Ascending aorta (tissue), 2 donors: ENCODE data around the gene IGLL1. TPM values are rescaled to one million over a fixed set of nuclear protein-coding genes. Genes with fewer than 3 reads are reported as not detected.
"Not testable (repeated sequence)": the region's sequence is repeated elsewhere in the genome, so short reads cannot be mapped to it uniquely, and the experiment has no call there.

Experiments
- DNase-seq, 2 donors: peaks; one replicate each; pipeline ENCODE4 v3.0.0-alpha.2; 2019; ENCODE audit warnings: low spot score in 2 of 2
- H3K27ac ChIP-seq, 2 donors: fragments of 200-600 bp; sonication (generic); one replicate each; pipeline ENCODE4 v1.5.1; 2016 to 2017; ENCODE audit warnings: mild to moderate bottlenecking in 1 of 2
- H3K27me3 ChIP-seq: fragments of 200-600 bp; sonication (generic); one replicate; pipeline ENCODE4 v1.5.1; 2017
- H3K36me3 ChIP-seq, 2 donors: fragments of 200-600 bp; sonication (generic); one replicate each; pipeline ENCODE4 v1.5.1; 2016
- H3K4me1 ChIP-seq, 2 donors: fragments of 200-600 bp; sonication (generic); one replicate each; pipeline ENCODE4 v1.5.1; 2016 to 2017; ENCODE audit warnings: mild to moderate bottlenecking in 1 of 2
- H3K4me3 ChIP-seq, 2 donors: fragments of 200-600 bp; sonication (generic); one replicate each; pipeline ENCODE4 v1.5.1; 2016 to 2017; ENCODE audit warnings: mild to moderate bottlenecking in 1 of 2
- H3K9me3 ChIP-seq, 2 donors: fragments of 200-600 bp; sonication (generic); one replicate each; pipeline ENCODE4 v1.5.1; 2016
- intact Hi-C: fragments of 100-400 bp; cut with DNase I; formaldehyde crosslinking; loops from one replicate; pipeline ENCODE4 v1.15.1; 2023
- total RNA-seq: library from RNA; depleted of rRNA; stranded (reverse); fragments of >200 nt; gene quantifications from one replicate; pipeline ENCODE4 v1.1.0, GENCODE V29; 2016
- TF ChIP-seq, protein P1 (sequence below), 3 experiments: fragments of 200-600 bp in 2 of 3; fragments of 450-650 bp in 1 of 3; sonication (generic) in 2 of 3; IDR thresholded peaks; one replicate each; pipeline ENCODE4 v1.5.1; 2016 to 2019; ENCODE audit warnings: antibody characterized with exemption in 3 of 3, mild to moderate bottlenecking in 1 of 3, moderate library complexity in 1 of 3

IGLL1 gene
- total RNA-seq, 1 donor from 2014 or later = not detected

- no peak for DNase-seq
- Histone ChIP-seq H3K27me3 (no peaks in the 10 kb centered on the region), H3K27ac (no peak overlapping the region), H3K4me1 (no peaks in the 10 kb centered on the region), H3K9me3 (peaks cover 0 to 7% of the 10 kb centered on the region in 2 donors), H3K36me3 (no peaks in the 10 kb centered on the region), H3K4me3 (no peak overlapping the region)
- intact Hi-C loops = no loop called here
- TF ChIP-seq, protein P1, sequence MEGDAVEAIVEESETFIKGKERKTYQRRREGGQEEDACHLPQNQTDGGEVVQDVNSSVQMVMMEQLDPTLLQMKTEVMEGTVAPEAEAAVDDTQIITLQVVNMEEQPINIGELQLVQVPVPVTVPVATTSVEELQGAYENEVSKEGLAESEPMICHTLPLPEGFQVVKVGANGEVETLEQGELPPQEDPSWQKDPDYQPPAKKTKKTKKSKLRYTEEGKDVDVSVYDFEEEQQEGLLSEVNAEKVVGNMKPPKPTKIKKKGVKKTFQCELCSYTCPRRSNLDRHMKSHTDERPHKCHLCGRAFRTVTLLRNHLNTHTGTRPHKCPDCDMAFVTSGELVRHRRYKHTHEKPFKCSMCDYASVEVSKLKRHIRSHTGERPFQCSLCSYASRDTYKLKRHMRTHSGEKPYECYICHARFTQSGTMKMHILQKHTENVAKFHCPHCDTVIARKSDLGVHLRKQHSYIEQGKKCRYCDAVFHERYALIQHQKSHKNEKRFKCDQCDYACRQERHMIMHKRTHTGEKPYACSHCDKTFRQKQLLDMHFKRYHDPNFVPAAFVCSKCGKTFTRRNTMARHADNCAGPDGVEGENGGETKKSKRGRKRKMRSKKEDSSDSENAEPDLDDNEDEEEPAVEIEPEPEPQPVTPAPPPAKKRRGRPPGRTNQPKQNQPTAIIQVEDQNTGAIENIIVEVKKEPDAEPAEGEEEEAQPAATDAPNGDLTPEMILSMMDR (IDR thresholded peaks at IDR 0.05) = no peak
These were observed 29.9 kb downstream of the IGLL1 start for GRCh38 chr22:23550049-23550650.

DNA sequence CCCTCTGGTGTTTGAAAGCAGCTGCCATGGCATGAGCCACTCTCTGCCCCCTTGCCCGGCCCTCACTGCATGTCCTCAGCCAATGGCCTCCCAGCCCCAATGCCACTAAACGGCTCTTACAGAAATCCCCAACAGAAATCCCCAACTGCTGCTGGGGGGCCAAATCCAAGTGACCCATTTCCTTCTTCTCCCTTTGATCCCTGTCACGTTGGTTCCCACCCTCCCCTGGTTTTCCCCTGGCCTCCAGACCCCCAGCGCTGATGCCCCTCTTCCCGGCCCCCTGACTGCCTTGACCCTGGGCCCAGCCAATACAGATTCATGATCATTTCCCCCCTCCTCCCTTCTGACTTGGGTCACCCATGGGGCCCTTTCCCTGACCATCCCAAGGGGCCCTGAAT, 30.9 kb downstream of the IGLL1 start:
- DNase-seq = no peak
- TF ChIP-seq, protein P1 (IDR thresholded peaks at IDR 0.05) = no peak
- intact Hi-C loops = no loop called here

DNA sequence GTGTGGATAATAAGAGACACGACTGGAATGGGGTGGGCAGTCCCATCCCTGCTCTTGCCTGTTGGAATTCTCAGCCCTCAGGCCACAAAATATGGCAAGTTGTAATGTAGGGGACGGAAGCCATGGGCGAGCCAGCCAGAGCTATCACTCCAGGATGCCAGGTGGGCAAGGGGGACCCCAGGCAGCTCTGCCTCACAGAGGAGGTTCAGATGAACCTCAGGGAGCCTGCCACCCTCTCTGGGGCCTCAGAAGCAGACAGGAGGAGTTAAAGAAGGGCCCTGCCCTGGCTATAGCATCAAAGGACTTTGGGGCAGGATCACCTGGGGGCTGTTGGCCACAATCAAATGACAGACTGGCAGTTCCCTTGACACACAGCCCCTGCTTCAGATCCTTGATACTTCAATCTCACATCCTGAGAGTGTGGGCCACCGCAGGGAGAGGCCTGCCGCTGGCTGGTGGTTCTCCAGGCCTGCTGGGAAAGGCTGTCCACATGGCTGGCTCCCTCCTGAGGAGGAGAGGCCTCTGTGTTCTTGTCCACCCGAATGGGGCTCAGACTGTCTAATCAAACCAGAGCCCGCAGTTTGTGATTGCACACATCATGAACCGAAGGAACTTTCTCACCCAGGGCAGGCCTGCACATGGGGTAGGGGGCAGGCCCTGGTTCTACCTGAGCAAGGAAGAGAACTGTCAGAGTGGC, 31.4 kb downstream of the IGLL1 start:
- intact Hi-C loops = no loop called here
- H3K27me3 ChIP-seq = no peaks in the 10 kb centered on the region
- H3K9me3 ChIP-seq = peaks cover 0 to 7% of the 10 kb centered on the region in 2 donors
- no peaks in the 10 kb centered on the region for H3K36me3 ChIP-seq
- H3K4me3 ChIP-seq = no peak overlapping the region
- H3K4me1 ChIP-seq = no peaks in the 10 kb centered on the region
- no peak overlapping the region for H3K27ac ChIP-seq
- TF ChIP-seq, protein P1 (IDR thresholded peaks at IDR 0.05) = no peak
- DNase-seq = no peak

More for the DNA sequence above, 30.9 kb downstream of the IGLL1 start:
- Histone ChIP-seq H3K36me3 (no peaks in the 10 kb centered on the region), H3K4me3 (no peak overlapping the region), H3K9me3 (peaks cover 0 to 7% of the 10 kb centered on the region in 2 donors), H3K27ac (no peak overlapping the region), H3K4me1 (no peaks in the 10 kb centered on the region), H3K27me3 (no peaks in the 10 kb centered on the region)

DNA sequence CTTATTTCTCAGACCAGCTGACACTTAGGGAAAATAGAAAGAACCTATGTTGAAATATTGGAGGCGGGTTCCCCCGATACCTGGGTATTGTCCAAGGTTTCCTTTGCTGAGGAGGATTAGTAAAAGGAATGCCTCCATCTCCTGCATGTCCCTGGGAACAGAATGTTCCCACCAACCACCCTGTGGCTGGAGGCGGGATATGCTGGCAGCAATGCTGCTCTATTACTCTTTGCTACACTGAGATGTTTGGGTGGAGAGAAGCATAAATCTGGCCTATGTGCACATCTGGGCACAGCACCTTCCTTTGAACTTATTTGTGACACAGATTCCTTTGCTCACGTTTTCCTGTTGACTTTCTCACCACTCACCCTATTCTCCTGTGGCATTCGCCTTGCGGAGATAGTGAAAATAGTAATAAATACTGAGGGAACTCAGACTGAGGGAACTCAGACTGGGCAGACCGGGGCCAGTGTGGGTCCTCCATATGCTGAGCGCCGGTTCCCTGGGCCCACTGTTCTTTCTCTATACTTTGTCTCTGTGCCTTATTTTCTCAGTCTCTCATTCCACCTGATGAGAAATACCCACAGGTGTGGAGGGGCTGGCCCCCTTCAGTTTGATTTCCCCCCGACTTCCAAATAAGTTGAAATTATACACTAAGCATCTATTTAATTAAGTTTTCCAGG, 32.1 kb downstream of the IGLL1 start:
- peaks cover 0 to 7% of the 10 kb centered on the region in 2 donors for H3K9me3 ChIP-seq
- intact Hi-C loops = no loop called here
- DNase-seq = no peak
- TF ChIP-seq, protein P1 (IDR thresholded peaks at IDR 0.05) = no peak
- H3K27ac ChIP-seq = no peak overlapping the region
- H3K4me3 ChIP-seq = no peak overlapping the region
- H3K4me1 ChIP-seq = no peaks in the 10 kb centered on the region
- H3K36me3 ChIP-seq = no peaks in the 10 kb centered on the region
- no peaks in the 10 kb centered on the region for H3K27me3 ChIP-seq

GRCh38 chr22:23547382-23547781, 32.7 kb downstream of the IGLL1 start:
- H3K4me1 ChIP-seq, H3K9me3 ChIP-seq, H3K36me3 ChIP-seq, intact Hi-C loops, DNase-seq, H3K27ac ChIP-seq, H3K27me3 ChIP-seq, H3K4me3 ChIP-seq: not testable (repeated sequence)

GRCh38 chr22:23544852-23545251, 35.2 kb downstream of the IGLL1 start:
- Histone ChIP-seq H3K4me1 (no peaks in the 10 kb centered on the region), H3K27me3 (no peaks in the 10 kb centered on the region), H3K36me3 (no peaks in the 10 kb centered on the region), H3K27ac (no peak overlapping the region), H3K9me3 (peaks cover 0 to 7% of the 10 kb centered on the region in 2 donors), H3K4me3 (no peak overlapping the region)
- intact Hi-C loops = loop anchor here (5.0 kb wide), 1 partner anchor 302 kb away; no protein-coding TSS in a partner anchor
- TF ChIP-seq, protein P1 (IDR thresholded peaks at IDR 0.05) = no peak
- DNase-seq = no peak

DNA sequence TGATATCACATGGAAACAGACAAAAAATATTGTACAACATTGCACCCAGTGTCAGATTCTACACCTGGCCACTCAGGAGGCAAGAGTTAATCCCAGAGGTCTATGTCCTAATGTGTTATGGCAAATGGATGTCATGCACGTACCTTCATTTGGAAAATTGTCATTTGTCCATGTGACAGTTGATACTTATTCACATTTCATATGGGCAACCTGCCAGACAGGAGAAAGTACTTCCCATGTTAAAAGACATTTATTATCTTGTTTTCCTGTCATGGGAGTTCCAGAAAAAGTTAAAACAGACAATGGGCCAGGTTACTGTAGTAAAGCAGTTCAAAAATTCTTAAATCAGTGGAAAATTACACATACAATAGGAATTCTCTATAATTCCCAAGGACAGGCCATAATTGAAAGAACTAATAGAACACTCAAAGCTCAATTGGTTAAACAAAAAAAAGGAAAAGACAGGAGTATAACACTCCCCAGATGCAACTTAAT, 36.5 kb downstream of the IGLL1 start:
- not testable (repeated sequence) for H3K36me3 ChIP-seq, H3K9me3 ChIP-seq, H3K4me1 ChIP-seq, H3K4me3 ChIP-seq, DNase-seq, H3K27ac ChIP-seq, H3K27me3 ChIP-seq
- intact Hi-C loops = loop anchor here (5.0 kb wide), 1 partner anchor 304 kb away; no protein-coding TSS in a partner anchor
